Measurements from ENCODE around the gene TSTD2.

Gene TSTD2

DNA sequence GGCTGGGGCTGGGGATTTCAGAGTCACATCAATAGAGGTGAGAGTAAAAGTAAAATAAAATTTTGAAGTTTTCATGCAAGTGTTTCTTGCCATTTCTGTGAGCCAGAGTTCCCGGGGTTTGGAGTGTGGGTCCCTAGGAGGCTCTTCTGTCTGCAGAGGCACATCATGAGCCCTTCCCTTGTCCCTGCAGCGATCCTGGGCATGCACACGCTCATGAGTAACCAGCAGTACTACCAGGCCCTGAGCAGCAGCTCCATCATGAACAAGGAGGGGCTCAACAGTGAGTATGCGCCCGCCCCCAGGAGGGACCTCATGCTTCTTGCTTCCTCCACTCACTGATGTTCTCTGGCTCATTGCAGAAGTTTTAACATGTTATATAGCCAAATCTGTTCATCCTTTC lies 70.6 kb downstream of the TSTD2 start:
- DNase-seq (ENCODE audit: low read depth): no peak

DNA sequence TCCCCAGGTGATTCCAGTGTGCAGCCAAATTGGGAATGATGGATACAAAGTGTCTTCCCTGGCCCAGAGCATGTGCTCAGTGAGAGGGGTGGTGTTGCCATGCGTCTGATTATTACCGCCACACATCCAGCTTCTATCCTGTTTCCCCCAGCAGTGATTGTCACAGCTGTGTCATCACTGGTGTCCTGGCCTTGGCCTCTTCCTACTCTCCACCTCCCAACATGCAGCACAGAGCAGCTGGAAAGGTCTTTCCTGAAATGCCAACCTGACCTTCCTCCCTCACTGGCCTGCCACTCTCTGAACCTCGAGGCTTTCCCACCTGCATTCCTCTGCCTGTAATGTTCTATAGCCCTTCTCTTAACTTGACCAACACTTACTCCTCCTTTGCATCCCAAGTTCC lies 71.7 kb downstream of the TSTD2 start:
- no peak for DNase-seq (ENCODE audit: low read depth)

DNA sequence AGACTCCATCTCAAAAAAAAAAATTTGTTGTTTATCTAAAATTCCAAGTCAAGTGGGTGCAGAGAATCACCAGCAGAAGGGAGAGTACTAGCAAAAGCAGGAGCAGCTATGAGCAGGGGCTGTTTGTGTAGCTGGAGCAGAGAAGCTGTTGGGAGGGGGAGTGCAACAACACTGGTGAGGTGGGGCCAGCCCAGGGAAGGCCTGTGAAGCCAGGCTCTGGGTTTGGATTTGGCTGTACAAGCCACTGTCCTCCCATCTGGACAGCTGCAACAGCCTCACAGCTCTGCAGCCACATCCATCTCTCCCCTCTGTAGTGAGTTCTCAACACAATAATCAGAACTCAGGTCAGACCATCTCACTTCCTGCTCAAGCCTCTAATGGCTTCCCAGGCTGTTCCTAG lies 72.3 kb downstream of the TSTD2 start:
- no peak for DNase-seq (ENCODE audit: low read depth)

DNA sequence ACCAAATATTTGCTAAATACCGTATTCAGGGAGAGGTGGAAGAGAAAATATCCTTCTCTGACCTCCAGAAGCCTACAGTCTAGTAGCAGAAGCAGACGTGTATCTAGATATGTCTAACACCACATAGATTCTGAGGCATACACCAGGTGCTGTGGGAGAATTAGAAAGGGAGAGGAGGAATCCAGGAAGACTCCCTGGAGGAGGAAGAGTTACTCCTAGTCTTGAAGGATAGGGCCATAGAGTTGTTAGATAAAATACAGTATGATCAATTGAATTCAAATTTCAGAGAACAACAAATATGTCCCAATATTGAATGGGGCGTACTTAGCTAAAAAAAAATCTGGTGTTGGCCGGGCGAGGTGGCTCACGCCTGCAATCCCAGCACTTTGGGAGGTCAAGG lies 73.0 kb downstream of the TSTD2 start:
- DNase-seq (ENCODE audit: low read depth): no peak

DNA sequence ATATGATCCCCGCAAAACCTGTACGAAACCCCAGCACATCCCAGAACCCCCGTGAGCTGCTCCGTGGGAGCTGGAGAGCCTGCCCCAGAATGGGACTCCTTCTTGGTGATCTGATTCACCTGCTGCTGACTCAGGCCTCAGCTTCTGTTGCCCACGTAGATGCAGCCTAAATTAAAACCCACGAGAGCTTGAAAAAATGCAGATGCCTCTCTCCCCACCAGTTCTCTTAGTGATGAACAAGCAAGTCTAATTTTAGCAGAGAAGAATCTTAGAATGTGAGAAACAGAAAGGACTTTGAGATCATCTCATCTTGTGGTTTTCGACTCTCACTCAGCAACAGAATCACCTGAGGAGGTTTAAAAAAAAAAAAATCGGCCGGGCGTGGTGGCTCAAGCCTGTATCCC lies 74.1 kb downstream of the TSTD2 start:
- no peak for DNase-seq (ENCODE audit: low read depth)

DNA sequence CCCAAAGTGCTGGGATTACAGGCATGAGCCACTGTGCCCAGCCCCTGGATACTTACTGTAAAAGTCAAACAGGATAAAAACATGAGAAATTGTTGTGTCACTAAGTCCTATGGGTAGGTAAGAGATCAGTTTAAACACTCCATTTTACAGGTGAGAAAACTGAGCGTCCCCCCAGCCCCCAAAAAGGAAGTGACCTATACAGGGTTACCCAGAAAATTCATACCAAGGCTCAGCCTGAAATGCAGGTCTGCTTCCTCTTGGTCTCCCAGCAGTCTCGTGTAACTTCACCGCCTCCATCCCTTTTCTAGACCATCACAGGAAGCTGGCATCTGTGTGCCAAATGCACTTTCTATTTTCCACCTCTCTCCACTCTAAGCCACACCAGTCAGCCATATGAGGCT lies 74.5 kb downstream of the TSTD2 start:
- DNase-seq (ENCODE audit: low read depth): no peak

DNA sequence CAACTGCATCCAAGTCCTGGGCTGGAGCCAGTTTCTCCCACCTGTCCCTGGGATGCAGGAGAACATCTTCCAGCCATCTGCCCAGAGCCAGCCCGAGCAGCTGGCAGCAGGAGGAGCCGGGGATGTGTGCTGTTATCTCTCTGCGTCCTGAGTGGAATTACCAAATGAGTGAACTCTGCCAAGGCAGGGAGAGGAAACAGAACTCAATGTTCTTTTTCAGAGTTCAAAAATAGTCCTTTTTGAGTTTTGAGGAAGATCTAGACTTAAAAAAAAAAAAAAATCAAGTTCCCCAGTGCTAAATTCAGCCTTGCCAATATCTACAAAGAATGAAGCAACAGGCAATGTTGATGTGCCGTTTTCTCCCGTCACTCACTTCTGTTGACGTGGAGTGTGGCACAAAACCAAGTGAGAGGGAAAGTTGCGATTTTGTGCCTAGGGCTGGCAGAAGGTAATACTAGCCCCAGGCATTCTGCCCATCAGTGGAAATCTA lies 75.5 kb downstream of the TSTD2 start:
- DNase-seq (ENCODE audit: low read depth): no peak

DNA sequence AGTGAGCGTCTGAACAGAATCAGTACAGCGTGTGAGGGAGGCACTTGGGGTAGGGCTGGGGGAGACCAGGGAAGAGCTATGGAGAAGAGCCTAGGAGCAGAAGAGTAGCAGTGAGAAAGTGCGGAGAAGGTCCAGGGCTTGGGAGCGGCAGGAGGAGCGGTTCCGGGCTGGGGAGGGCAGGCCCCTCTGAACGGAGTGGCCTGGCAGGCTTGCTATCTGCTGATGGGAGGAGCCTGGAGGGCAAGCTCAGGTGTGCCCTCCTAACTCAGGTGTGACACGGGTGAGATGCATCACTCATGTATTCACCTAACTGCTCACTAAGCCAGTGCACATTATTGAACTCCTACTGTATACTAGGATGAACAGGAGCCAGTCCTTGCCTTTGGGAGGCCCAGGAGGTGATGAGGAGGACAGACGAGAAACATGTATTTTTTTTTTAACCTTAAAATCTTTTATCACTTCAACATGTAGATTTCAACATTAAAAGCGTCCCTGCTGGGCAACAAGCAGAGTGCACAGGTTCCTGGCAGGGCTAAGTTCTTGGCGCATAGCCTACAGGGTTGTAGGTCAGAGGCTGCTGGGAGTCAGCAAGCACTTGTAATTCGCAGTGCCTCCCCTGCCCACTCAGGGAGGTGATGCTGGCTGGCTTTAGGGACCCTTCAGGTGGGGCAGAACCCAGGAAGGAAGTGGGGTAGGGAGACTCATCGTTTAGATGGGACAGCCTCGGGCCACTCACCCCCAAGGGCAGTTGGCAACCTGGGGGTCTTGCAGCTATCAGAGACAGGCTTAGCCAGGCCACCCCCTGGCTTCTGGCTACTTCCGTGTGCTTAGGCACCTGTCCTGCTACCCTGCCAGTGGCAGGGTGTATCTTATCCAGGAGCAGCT lies 76.2 kb downstream of the TSTD2 start:
- no peak for DNase-seq (ENCODE audit: low read depth)

DNA sequence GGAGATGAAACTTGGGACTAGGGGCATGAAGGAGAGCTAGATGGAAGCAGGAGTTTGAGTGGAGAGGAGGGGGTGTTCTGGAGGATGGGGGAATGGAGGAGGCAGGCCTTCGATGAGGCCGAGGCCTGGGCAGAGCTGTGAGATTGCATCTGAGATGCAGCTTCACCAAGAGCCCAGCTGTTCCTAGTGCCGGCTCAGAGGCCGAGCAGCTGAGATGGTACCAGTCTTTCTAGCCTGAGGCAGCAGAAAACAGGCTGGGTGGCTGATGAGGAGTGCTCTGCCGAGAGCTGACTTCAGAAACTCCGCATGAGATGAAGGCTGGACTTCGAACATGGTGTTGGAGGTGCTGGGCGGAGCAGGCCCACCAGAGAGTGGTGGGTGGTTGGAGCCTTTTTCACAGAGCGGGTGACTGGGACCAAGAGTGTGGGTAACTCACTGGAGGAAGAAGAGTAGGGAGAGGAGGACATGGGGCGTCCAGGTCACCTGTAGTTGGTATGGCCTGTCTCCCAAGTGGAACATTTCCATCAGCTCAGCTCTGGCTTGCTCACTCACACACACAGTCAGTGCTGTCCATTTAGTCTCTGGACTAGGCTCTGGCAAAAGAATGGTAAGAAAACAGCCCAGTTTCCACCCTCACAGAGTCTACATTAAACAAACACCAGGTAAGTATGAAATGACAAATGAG lies 77.0 kb downstream of the TSTD2 start:
- no peak for DNase-seq (ENCODE audit: low read depth)

DNA sequence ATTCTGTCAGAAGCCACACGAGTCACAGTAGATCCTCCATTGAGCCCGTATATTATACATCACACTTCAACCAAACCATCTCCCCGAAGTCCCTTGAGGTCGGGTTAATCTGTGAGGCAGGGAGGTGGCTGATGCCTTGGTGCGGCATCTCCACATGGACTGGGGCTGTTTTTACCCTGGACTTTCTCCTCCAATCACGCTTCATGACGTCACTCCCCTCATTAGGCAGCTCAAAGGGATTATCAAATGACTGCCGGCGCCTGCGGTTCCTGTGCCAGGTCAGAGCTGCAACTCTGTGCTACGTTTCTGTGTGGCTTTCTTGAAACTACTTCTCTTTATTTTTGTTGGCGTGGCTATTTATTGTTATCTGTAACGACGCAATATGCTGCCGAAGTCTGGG lies 78.0 kb downstream of the TSTD2 start:
- no peak for DNase-seq (ENCODE audit: low read depth)

DNA sequence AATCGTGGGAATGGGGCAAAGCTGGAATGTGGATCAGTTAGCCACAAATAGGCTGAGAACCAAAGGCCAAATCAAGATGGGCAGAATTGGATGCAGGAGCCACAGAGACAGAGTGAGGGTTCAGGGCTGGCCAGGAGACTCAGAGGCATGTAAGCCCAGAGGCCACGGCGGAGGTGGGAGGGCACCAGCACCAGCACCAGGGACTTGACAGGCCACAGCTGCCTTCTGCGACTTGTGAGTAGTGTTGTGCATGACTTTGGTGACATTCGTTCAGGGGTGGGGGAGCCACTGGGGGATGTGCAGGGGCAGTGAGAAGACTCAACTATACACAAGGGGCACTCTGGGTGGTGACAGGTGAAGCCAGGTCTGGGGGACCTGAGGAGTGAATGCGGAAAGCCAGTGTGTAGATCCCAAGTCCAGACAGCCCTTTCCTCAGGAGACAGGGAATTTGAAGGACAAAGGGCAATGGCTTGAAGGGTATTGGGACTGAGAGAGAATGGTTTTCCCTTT lies 78.5 kb downstream of the TSTD2 start:
- DNase-seq (ENCODE audit: low read depth): no peak

DNA sequence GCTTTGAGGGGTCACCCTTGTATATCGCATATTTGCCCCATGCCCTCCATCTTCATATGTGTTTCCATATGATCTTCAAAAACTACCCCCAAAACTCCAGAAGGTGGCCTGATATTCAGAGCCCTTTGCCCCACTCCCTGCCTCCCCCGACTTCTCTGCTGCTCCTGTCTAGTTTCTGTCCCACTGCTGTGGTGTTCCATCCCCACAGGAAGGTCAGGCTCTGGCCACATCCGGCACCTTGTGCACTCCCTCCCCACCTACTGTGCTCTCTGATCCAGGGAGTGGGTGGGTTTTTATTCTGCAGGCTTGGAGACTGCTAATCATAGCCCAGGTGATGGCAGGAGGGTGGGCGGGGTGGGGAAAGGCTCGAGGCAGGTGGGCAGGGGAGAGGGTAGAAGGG lies 79.3 kb downstream of the TSTD2 start:
- no peak for DNase-seq (ENCODE audit: low read depth)

DNA sequence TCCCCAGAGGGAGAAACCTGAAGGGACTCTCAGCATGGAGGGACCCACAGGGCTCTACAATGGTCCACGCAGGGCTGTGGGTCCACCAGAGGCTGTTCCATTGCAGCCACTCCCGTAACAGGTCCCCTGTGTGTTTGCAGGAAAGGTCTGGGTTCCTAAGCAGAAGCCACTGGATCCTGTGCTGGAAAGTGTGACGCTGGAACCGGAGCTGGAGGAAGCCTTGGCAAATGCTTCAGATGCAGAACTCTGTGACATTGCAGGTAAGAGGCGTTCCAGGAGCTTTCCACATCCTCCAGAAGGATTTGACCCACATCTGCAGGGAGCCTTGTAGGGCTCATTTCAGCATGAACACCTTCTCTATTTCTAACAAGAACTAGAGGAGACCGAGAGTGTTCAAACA lies 80.0 kb downstream of the TSTD2 start:
- DNase-seq (ENCODE audit: low read depth): no peak

DNA sequence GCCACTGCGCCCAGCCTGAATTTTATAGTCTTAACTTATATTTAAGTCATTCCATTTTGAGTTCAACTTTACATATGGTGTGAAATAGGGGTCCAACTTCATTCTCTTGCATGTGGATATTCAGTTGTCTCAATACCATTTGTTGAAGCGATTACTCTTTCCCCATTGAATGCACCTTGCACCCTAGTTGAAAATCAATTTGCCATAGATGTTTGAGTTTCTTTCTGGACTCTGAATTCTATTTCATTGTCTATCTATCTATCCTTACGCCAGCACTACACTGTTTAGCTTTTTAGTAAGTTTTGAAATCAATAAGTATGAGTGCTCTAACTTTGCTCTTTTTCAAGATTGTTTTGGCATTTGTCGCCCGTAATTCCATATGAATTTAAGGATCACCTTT lies 81.9 kb downstream of the TSTD2 start:
- DNase-seq (ENCODE audit: low read depth): no peak

DNA sequence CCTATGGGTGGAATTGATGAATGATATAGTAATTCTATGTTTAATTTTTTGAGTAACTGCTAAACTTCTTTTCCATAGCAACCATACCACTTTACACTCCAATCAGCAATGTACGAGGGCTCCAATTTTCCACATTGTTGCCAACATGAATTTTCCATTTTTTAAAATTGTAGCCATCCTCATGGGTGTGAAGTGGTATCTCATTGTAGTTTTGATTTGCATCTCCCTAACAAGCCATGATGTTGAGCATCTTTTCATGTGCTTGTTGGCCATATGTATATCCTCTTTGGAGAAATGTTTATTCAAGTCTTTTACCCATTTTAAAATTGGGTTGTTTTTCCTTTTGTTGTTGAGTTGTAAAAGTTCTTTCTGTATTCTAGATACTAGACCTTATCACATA lies 82.8 kb downstream of the TSTD2 start:
- no peak for DNase-seq (ENCODE audit: low read depth)
